T-helper 2 cell (primary cell): Measurements from ENCODE around the gene MSANTD2.

Experiments used
- DNase-seq, 5 experiments: peaks; one replicate each; pipeline versions ENCODE4 v3.0.0 to v3.0.0-alpha.2; 2012 to 2022

The MSANTD2 gene

DNA sequence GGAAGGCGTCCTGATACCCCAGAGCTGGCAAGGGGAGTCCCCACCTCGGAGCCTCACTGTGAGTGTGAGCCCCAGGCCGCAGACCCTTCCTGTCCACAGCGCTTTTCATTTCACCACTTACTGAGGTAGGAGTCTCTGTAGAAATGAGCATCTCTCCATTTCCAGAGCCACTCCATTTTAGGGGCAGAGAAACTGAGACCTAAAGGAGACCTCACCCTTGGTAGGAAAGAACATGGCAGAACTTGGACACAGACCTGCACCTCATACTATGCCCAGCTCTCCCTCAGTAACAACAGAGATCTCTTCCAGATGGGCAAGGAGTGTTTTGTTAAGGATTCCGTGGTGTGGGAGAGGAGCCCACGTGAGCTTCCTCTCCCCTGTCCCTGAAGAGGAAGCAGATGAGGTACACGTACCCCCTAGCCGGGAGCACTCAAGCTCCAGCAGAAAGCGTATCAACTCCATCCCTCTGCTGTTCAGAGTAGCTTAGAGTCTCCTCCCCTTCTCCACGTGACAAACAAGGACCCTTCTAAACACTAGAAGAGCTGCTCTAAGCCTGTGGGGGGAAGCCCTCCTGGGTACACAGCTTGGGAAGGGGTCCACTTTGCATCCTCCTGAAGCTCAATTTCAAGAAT is 47.6 kb downstream of the MSANTD2 start:
- DNase-seq = no peak

DNA sequence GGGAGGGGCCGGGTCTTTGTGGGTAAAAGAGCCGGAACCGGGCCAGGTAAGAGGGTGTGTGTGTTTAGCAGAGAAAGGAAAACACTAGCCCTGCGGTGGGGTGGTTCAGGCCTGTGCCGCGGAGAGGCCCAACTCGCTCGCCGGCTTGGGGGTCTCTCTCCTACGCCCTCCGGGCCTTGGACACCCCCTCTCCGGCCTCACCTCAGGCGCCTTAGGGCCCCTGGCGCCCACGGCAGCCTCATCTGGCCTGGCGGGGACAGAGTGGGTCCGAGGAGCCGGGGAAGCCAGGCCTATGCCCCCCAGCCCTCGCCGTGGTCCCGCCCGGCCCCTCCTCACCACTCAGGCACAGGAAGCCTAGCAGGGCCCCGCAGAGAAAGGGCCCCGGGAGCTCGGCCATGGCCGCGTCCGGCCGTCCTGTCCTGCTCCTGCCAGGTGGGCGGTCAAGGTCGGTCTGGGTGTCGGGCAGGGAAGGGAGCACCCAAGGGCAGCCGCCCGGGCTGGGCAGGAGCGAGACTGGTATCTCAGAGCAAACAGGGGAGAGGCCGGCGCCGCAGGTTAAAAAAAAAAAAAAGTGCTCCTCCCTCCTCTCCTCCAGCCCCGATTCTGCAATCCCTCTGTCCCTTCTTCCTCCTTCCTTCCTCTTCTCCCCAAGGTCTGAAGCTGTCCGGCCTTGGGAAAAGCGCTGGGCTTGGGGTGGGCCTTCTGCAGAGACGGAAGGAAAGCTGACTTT is 48.3 kb downstream of the MSANTD2 start, which contains the start of gene VSIG2:
Gene VSIG2 (minus strand): TSS at position 515 of the 730 bp plus-strand sequence. CDS start 118 bp downstream, at position 397.
- DNase-seq = no peak

- DNase-seq = no peak
Measured at GRCh38 chr11:124751391-124751740, 48.8 kb downstream of the MSANTD2 start.

GRCh38 chr11:124749912-124750311 is 50.3 kb downstream of the MSANTD2 start:
- DNase-seq = no peak

DNA sequence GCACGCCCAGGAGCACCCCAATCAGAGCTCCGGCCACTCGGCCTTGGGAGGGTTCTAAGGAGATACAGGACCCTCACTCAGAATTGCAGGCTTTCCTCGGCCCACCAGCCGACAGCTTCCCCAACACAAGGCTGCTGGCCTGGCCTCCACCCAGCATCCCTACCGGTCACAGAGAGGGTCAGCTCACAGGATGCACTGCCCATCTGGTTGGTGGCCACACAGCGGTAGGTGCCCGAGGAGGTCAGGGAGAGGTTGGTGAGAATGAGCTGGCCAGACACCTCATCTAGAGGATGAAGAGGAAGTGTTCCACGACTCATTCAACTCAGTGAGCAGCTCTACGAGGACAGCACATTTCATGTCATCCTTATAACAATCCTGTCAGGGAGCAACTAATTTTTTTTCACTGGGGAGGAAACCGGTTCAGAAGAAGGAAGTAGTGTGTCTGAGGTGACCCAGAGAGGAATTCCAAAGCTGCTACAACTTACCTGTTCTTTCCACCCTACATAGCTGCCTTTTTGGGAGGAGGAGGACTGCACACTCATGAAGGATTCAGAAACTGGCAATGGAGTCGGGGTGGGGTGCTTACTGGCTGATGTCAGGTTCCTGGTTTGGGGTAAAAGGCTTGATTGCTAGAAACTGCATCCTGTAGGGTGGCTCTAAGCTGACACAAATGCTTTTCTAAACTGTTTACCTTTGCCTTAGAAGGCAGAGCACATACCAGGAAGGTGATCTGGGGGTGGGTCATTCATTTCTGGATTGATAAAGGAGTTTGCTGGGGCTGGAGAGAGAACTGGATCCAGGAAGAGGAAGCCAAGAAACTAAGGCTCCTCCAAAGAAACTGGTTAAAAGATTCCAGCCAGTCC is 51.5 kb downstream of the MSANTD2 start:
- DNase-seq = no peak

- no peak for DNase-seq
Measured at GRCh38 chr11:124748100-124748418, 52.1 kb downstream of the MSANTD2 start.

- no peak for DNase-seq
Measured at GRCh38 chr11:124747406-124748099, 52.7 kb downstream of the MSANTD2 start.

DNA sequence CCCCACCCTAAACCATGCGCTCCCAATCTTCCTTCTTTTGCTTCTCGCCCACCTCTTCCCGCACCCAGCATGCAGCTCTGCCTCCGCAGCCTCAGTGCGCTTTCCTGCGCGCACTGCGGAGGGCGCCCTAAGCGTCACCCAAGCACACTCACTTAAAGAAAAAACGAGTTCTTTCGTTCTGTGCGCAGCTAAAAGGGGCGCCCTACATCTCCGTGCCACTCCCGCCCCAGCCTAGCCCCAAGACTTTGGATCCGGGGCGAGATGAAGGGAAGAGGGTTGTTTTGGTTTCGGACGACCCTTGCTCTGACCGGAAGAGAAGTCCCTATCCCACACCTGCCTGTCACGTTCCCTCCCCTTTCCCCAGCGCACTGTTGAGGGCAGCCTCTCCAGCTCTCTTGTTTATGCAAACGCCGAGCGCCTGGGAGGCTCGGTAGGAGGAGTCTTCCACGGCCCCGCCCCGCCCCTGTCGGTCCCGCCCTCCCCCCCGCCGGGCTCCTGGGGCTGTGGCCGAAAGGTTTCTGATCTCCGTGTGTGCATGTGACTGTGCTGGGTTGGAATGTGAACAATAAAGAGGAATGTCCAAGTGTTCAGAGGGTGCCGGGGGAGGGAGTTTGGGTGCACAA is 53.5 kb downstream of the MSANTD2 start:
- DNase-seq = peak; percentile 55 to 89 (median 70)

- DNase-seq = peak in 1 of 5 experiments; percentile 53
Measured at GRCh38 chr11:124745835-124746620, 54.2 kb downstream of the MSANTD2 start.

DNA sequence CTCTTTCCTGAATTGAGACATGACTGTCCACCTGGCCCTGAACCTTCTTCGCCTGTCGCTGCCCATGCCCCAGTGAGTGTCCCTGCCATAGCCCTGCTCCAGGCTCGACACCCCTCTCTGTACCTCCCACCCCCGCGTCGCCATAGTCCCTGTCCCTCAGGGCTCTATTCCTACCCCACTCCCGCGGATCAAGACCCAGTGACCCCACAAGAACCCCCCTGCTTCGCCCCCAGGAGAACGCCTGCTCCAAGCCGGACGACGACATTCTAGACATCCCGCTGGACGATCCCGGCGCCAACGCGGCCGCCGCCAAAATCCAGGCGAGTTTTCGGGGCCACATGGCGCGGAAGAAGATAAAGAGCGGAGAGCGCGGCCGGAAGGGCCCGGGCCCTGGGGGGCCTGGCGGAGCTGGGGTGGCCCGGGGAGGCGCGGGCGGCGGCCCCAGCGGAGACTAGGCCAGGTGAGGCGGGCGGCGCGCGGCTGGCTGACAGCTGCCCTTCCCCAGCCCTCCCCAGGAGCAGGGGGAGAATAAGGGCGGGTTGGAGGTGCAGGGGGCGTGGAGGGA is 54.9 kb downstream of the MSANTD2 start:
- no peak for DNase-seq

DNA sequence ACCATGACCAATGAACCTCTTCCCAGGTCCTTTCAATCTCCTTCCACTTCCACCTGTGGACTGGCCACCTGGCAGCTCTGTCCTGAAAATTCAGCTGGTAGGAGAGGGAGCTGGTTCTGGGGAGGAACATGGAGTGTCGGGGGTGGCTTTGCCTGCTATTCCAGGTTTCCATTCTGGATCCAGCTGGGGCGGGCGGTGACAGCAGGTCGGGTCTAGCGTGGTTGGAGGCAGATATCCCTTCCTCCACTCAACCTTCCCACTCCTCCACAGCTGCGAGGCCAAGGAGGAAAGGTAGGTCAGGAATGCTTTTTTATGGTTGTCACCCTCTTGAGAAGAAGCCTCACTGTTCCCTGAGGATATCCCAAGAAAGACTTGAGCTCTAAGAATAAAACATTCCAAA is 57.2 kb downstream of the MSANTD2 start:
- no peak for DNase-seq

- DNase-seq = no peak
Measured at GRCh38 chr11:124742555-124742954, 57.7 kb downstream of the MSANTD2 start.

GRCh38 chr11:124740277-124740882 is 59.8 kb downstream of the MSANTD2 start:
- peak in 3 of 5 experiments; percentile 29 to 50 (median 39) for DNase-seq

- DNase-seq = peak; percentile 63 to 86 (median 69)
Measured at GRCh38 chr11:124739479-124740276, 60.5 kb downstream of the MSANTD2 start, which contains the start of gene NRGN. Gene NRGN, plus strand, starts transcription at chr11:124739942. Its CDS starts 143 bp downstream, at chr11:124740085.

DNA sequence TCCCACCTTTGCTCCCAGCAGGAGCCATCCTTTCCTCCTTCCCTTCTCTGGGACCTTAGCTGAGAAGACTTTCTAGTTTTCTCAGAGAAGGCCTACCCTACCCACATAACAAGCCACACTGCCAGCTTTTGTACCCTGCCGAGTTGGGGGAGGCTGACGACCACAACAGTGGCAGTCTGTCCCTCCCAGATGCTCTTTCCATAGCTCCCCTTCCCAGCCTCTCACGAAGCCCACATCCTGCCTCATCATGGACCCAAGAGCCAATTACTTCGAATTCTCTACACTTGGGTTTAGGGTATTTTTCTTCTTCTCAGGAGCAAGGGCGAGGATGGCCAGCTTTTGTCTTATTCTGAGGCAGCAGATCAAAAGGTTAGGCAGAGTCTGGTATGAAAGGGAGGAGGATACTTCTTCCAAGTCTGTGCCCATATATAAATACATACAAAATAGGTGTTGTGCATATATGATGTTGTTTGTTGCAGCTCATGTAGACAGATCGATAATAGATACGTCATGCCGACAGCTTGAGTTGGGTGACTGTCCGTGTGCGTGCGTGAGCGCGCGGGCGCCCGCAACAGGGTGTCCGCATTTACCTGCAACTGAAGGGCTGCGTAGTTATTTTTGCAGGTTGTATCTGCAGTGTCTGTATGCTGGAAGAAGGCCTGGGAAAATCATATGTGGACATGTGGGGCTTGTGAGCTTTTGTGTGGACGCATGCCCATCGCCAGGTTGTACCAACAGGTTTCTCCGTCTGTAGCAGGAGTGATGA is 61.3 kb downstream of the MSANTD2 start:
- DNase-seq = no peak

DNA sequence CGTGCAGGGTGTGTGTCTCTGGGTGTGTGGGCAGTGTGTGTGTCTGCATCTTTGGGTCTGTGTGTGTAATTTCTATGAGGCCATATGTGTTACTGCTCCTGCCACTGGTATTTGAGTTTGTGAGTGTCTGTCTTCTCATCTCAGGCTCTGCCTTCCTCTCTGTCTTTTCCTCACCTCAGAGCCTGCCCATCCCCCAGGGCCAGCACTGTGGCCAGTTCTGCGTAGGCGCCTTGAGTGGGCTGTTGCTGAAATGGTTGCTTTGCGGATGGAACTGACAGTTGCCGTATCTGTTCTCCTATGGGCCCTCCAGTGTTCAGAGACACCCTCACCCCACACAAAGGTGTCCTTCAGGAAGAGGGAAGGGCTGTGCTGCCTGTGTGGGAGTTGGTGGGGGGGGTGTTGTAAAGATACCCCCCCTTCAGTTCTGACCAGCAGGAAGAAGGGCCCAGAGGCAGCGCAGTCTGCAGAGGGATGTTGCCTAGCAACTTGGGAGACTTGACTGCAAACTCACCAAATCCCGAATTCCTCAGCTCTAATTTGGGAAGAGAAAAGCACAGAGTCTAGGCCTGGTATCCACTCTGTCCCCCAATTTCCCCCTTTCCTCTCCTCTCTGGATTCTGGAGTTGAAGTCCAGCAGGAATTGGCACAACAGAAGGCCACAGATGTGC is 62.4 kb downstream of the MSANTD2 start:
- DNase-seq = no peak

- DNase-seq = no peak
Measured at GRCh38 chr11:124736736-124737135, 63.5 kb downstream of the MSANTD2 start.

DNA sequence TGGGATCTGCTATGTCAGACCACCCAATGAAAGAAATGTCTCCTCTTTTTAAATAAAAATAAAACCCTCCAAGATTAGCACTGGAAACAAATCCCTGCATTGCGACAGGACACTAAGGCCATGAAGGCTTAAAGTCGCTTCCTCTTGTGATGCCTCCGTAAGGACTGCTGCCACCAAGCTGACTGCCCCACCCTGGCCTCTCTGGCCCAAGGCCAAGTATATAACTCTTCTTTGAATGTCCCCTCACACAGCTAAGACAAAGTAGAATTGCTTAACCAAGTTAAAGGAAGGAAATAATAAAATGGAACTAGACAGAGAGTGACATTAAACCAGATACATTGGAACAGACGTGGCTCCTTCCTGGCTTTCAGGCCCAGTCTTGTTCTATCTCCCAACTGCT is 68.0 kb downstream of the MSANTD2 start:
- no peak for DNase-seq
